Thoracic aorta (tissue), 2 donors: ENCODE measurements around the gene JUN. TPM values are rescaled to one million over a fixed set of nuclear protein-coding genes. Genes with fewer than 3 reads are reported as not detected.

Experiments
- ATAC-seq: fragments of 150-250 bp; one replicate; pipeline ENCODE4 v1.8.0; 2017; ENCODE audit warnings: low read depth; ENCODE audit not compliant: insufficient number of reproducible peaks, low FRiP score
- DNase-seq: peaks from one replicate; pipeline ENCODE4 v3.0.0-alpha.2; 2020; ENCODE audit warnings: low spot score
- H3K27ac ChIP-seq, 2 donors: fragments of 200-600 bp; sonication (generic); 1 replicate in 1 of 2; 2 replicates in 1 of 2; pipeline ENCODE4 v1.5.1; 2016; ENCODE audit warnings: mild to moderate bottlenecking in 2 of 2, moderate library complexity in 2 of 2
- H3K27me3 ChIP-seq: fragments of 200-600 bp; sonication (generic); replicated peaks from 2 replicates; pipeline ENCODE4 v1.6.0; 2016; ENCODE audit warnings: mild to moderate bottlenecking; ENCODE audit not compliant: insufficient read depth
- H3K36me3 ChIP-seq: fragments of 200-600 bp; sonication (generic); one replicate; pipeline ENCODE4 v1.5.1; 2016
- H3K4me1 ChIP-seq, 2 donors: fragments of 200-600 bp; sonication (generic); 1 replicate in 1 of 2; 2 replicates in 1 of 2; pipeline versions ENCODE4 v1.5.1 to v1.6.0; 2016; ENCODE audit warnings: low read depth in 2 of 2, mild to moderate bottlenecking in 1 of 2; ENCODE audit not compliant: control insufficient read depth in 1 of 2
- H3K4me3 ChIP-seq: fragments of 200-600 bp; sonication (generic); 2 replicates; pipeline ENCODE4 v1.5.1; 2016; ENCODE audit warnings: mild to moderate bottlenecking
- H3K9me3 ChIP-seq: fragments of 200-600 bp; sonication (generic); 2 replicates; pipeline ENCODE4 v1.5.1; 2016
- total RNA-seq, 2 donors: library from RNA; depleted of rRNA; stranded (reverse); fragments of >200 nt; gene quantifications; one replicate each; pipeline versions ENCODE4 v1.1.0 to v1.2.3, GENCODE V29; 2016
- TF ChIP-seq, protein P1 (sequence below): fragments of 200-600 bp; sonication (generic); IDR thresholded peaks from one replicate; pipeline ENCODE4 v1.5.1; 2019; ENCODE audit warnings: antibody characterized with exemption

The JUN gene
- total RNA-seq, 2 donors from 2014 or later, result 132 to 396 TPM

DNA sequence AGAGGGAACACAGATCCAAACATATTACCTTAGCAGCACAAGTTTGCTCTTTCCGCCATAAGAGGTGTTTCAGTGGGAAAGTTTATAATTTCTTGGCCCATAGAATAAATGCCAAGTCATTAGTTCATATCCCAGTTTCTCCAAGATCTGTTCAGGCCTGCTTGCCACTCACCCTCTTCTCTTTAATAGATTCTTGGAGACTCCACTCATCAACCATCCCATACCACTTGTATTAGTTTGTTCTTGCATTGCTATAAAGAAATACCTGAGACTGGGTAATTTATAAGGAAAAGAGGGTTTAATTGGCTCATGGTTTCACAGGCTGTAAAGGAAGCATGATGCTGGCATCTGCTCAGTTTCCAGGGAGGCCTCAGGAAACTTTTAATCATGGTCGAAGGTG, 49.2 kb downstream of the JUN start:
- TF ChIP-seq, protein P1, sequence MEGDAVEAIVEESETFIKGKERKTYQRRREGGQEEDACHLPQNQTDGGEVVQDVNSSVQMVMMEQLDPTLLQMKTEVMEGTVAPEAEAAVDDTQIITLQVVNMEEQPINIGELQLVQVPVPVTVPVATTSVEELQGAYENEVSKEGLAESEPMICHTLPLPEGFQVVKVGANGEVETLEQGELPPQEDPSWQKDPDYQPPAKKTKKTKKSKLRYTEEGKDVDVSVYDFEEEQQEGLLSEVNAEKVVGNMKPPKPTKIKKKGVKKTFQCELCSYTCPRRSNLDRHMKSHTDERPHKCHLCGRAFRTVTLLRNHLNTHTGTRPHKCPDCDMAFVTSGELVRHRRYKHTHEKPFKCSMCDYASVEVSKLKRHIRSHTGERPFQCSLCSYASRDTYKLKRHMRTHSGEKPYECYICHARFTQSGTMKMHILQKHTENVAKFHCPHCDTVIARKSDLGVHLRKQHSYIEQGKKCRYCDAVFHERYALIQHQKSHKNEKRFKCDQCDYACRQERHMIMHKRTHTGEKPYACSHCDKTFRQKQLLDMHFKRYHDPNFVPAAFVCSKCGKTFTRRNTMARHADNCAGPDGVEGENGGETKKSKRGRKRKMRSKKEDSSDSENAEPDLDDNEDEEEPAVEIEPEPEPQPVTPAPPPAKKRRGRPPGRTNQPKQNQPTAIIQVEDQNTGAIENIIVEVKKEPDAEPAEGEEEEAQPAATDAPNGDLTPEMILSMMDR, result no peak
- Histone ChIP-seq H3K36me3 (no peaks in the 10 kb centered on the region), H3K27ac (no peak overlapping the region), H3K27me3 (no peaks in the 10 kb centered on the region), H3K9me3 (no peaks in the 10 kb centered on the region), H3K4me1 (peaks cover 0 to 10% of the 10 kb centered on the region in 2 donors), H3K4me3 (no peak overlapping the region)
- no peak for ATAC-seq
- DNase-seq, result no peak

- H3K36me3 ChIP-seq, result no peaks in the 10 kb centered on the region
- DNase-seq, result no peak
- no peak for ATAC-seq
- H3K4me3 ChIP-seq, result no peak overlapping the region
- TF ChIP-seq, protein P1, result no peak
- peak overlapping the region in 1 of 2 donors; percentile 19 for H3K27ac ChIP-seq
- no peaks in the 10 kb centered on the region for H3K9me3 ChIP-seq
- H3K4me1 ChIP-seq, result peaks cover 4 to 10% of the 10 kb centered on the region in 2 donors
- no peaks in the 10 kb centered on the region for H3K27me3 ChIP-seq
Measured at GRCh38 chr1:58732087-58732775, 51.6 kb downstream of the JUN start.

Other genes starting within 250 kb of the JUN start
- 10 to 100 TPM; 20.4 to 42.4 TPM for gene OMA1, start 237.3 kb downstream of the JUN start, total RNA-seq
- gene TACSTD2, start 206.8 kb downstream of the JUN start, total RNA-seq, result 1 to 10 TPM; 6.9 to 8.1 TPM
- 10 to 100 TPM; 33.3 to 57.2 TPM for gene MYSM1, start 84.0 kb downstream of the JUN start, total RNA-seq